ENCODE measurements around the gene TEN1. TPM values are rescaled to one million over a fixed set of nuclear protein-coding genes. Genes with fewer than 3 reads are reported as not detected.
"Not testable (repeated sequence)": the region's sequence is repeated elsewhere in the genome, so short reads cannot be mapped to it uniquely, and the experiment has no call there.

TEN1 gene
- polyA plus RNA-seq, 3 donors = 23.5 to 27.0 (median 25.5) TPM

DNA sequence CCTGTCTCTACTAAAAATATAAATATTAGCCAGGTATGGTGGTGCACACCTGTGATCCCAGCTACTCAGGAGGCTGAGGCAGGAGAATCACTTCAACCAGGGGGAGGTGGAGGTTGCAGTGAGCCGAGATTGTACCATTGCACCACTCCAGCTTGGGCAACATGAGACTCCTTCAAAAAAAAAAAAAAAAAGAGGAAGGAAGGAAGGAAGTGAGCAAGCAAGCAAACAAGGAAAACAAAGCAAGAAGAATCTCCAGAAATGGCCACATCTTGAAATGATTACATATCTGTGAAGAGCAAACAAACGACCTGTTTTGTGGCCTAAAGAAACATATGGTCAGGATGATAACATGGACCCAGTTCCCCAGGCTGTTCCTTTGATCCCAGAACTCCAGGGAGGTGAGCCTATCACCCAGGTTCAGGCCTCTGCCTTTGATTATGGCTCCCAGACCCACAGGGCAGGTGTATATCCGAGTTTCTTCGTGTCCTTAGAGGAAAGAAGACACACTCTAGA is 9.0 kb upstream of the TEN1 start:
- DNase-seq = no peak

DNA sequence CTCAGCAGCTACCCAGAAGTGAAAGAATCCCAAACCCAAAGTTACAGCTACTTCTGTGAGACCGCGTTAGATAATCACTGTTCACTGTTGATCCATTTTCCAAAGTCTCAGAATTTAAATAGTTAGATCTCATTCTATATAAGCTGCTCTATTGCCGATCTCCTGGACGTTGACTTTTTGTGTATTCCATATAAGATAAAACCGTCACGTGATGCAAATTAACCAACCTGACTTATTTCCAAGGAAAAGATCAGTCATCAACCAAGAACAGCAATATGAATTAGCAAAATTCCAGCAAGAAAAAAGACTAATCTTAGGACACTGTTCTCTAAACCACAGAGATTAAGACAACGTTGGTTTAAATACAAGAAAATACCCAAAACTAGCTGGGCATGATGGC is 8.4 kb upstream of the TEN1 start:
- no peak for DNase-seq

DNA sequence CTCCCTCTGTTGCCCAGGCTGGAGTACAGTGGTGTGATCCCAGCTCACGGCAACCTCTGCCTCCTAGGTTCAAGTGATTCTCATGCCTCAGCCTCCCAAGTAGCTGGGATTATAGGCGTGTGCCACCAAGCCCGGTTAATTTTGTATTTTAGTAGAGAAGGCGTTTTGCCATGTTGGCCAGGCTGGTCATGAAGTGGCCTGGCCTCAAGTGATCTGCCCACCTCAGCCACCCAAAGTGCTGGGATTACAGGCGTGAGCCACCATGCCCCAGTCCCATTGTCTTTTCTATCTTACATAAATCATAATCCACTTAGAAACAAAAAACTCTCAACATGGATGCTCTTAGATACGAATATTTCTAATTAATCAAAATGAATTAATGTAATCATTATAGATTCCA is 3.9 kb upstream of the TEN1 start:
- not testable (repeated sequence) for DNase-seq

DNA sequence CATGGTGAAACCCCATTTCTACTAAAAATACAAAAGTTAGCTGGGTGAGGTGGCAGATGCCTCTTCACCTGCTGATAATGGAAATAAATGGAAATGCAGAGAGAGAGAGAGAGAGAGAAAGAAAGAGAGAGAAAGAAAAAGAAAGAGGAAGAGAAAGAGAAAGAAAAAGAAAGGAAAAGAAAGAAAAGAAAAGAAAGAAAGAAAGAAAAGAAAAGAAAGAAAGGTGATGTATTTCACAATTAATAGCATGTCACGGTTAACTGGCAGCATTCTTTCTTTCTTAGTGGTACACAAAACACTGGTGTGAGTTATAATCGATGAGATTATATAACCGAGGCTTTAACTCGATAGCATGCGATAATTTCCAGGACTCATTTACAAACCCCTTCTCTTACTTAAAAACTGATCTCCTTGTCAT is 3.3 kb upstream of the TEN1 start:
- no peak for DNase-seq

DNA sequence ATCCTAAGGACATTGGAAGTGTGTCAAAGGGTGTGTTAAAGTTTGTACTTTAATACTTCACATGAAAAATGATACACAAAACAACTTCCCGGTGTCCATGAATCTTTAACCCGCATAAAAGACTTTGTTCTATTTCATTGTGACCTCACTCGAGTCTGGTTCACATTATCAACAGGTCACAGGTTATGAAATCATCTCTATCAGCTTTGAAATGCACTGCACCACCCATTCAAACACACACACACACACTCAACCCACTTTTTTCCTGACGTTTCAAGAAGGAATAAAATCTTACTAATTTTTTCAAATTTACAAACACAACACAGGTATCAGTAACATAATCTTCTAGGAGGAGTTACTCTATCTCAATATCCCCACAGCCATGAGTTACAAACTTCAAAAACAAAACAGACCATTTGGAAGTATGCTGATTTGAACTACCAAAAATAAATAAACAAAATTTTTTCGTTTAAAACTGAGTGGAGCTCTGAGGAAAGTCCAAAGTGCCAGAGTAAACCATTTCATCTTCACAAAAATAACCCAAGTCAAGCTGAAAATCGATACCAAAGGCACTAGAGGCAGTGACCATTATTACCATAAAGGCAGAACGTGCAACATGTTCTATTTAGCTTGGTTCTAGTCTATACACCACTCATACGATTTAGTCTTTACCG is 2.7 kb upstream of the TEN1 start:
- DNase-seq = no peak

DNA sequence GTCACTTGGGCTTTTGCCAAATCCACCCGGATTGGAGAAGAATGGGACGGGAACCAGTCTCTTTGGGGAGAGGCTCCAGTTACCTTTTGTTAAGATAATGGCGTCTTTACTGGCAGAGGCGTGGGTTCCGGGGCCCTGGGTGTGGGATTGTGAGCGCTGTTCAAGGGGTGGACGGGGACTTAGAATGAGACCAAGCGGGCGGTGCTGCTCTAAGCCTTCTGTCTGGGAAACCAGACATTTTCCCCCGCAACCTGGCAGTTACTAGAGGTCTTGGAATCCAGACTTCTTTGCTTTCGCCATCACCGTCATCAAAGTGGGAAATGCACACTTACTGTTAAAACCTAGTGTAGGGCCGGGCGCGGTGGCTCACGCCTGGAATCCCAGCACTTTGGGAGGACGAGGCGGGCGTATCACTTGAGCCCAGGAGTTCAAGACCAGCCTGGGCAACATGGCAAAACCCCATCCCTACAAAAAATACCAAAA is 706 bp downstream of the TEN1 start:
- DNase-seq = no peak

DNA sequence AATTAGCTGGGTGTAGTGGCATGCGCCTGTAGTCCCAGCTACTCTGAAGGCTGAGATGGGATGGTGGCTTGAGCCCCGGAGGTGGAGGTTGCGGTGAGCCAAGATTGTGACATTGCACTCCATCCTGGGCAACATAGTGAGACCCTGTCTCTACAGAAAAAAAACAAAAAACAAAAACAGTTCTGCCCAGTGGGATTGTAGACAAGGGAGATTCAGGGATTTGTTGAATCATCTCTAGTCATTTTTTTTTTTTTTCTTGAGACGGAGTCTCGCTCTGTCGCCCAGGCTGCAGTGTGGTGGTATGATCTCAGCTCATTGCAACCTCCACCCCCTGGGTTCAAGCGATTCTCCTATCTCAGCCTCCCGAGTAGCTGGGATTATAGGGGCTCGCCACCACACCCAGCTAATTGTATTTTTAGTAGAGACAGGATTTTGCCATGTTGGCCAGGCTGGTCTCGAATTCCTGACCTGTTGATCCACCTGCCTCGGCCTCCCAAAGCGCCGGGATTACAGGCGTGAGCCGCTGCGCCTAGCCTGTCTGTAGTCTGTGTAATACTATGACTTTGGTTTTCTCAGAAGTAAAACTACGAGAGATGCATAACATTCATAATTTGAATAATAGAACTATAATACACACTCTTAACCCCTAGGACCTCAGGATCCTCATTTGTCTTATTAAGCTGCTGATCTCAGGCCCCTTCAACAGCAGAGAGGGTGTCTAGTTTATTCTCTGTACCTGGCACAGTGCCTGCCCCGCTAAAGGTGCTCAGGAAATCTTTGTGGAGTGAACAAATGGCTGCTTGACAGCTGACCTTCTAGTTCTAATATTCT is 1.4 kb downstream of the TEN1 start:
- no peak for DNase-seq

DNA sequence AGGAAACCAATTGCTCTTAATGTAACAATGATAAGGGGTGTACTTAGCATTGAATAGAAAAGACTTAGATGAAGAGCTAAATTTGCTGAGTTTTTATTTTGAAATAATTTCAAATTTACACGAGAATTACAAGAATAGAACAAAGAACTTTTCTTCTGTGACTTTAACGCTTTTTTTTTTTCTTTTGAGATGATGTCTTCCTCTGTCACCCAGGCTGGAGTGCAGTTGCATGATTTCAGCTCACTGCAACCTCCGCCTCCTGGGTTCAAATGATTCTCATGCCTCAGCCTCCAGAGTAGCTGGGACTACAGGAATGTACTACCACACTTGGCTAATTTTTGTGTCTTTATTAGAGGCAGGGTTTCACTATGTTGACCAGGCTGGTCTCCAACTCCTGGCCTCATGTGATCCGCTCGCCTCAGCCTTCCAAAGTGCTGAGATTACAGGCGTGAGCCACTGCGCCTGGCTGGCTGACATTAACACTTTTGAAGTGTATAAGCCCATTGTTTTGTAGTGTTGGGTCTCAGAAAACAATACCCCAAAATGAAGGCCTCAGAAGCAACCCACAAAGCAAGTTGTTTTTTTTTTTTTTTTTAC is 2.1 kb downstream of the TEN1 start:
- DNase-seq = no peak

DNA sequence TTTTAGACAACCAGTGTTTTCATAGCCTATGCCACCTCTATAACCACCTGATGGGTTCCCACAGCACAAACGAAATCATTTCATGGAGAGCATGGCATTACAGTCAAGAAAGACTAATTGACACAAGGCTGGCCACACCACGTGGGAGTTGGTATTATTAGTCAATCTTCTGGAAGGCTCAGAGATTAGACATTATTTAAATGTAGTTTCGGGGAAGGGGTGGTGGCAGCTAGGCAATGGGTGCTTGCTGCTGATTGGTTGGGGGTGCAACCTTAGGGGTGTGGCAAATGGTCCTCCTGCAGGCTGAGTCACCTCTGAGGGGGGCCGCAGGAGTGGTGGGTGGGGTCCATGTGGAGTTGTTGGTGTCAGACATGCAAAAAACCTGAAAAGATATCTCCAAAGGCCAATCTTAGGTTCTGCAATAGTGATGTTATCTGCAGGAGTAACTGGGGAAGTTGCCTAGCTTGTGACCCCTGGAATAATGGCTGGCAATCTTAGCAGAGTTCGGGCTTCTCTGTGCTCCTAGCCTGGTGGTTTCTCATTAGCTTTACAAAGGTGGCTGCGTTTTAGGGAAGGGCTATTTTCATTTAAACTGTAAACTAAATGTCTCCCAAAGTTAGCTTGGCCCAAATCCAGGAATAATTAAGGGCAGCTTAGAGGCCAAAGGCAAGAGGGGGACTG is 4.6 kb downstream of the TEN1 start:
- DNase-seq = no peak

DNA sequence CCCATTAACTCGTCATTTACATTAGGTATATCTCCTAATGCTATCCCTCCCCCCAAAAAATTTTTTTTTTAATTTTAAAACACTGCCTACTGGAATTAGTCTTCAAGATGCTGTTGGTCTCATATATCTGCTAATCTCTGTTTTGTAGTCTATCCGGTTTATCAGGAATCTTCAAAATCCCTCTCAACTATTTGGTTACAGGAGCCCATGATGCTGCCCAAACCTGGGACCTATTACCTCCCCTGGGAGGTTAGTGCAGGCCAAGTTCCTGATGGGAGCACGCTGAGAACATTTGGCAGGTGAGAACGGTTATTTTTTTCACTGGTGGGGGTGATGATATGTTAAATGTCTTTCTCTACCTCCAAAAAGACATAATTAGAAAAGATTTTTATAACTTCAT is 6.9 kb downstream of the TEN1 start:
- DNase-seq = no peak

DNA sequence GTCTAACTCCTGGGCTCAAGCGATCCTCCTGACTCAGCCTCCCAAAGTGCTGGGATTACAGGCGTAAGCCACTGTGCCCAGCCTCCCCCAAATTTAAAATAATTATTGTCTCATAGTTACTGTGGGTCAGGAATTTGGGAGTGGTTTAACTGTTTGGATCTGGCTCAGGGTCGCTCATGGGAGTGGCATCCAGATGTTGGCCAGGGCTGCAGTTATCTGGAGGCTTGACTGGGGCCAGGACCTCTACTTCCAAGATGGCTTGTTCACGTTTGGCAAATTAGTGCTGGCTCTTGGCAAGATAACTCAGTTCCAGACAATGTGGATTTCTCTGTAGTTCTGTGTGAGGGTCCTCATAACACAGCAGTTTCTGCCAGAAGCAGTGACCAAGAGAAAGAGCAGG is 8.0 kb downstream of the TEN1 start:
- DNase-seq = no peak

DNA sequence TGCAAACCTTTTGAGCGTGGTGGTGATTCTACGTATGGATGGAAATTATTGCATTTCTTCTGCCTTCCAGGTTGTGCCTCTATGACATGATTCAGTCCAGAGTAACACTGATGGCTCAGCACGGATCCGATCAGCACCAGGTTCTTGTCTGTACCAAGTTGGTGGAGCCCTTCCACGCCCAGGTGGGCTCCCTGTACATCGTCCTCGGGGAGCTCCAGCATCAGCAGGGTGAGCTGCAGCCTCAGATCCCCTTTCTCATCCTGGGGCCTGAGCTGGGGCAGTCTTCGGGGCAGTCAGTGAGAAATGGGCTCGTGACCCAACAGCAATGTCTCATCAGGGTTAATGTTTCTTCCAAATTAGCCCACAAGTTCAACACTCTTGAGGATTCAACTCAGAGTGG is 12.4 kb downstream of the TEN1 start:
- DNase-seq = no peak

DNA sequence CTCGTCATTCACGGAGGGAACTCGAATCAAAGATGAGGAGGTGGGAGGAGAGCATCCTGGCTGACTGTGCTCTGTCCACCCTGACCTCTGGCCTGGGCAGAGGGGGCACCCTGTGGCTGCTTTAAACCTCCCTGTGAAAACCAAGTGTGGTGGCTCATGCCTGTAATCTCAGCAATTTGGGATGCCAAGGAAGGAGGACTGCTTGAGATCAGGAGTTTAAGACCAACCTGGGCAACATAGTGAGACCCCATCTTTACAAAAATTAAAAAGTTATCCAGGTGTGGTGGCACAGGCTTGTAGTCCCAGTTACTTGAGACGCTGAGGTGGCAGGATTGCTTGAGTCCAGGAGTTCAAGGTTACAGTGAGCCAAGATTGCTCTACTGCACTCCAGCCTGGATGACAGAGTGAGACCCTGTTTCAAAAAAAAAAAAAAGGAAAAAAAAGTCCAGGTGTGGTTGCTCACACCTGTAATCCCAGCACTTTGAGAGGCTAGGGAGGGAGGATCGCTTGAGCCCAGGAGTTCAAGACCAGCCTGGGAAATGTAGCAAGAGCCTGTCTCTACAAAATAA is 15.8 kb downstream of the TEN1 start:
- DNase-seq = no peak

DNA sequence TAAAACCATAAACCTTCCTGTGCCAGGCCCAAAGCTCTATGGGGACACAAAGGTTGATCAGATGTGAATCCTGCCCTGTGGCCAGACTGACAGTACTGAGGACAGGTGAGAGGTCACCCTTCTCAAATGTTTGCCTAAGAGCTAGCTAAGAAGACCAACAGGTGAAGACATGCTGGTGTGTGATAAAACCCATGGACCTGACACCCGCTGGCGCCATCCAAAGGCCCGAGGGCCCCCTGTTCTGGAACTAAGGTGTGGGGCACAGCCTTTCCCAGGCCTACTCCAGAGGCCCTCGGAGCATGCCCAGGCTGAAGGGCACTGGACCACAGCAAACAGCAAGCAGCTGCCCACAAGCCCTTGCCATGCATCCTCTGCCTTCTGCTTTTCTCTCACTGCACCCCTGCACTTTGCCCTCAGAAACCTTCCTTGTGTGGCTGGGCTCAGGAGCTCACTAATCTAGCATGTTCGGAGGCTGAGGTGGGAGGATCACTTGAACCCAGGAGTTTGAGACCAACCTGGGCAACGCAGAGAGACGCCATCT is 16.4 kb downstream of the TEN1 start:
- DNase-seq = no peak

DNA sequence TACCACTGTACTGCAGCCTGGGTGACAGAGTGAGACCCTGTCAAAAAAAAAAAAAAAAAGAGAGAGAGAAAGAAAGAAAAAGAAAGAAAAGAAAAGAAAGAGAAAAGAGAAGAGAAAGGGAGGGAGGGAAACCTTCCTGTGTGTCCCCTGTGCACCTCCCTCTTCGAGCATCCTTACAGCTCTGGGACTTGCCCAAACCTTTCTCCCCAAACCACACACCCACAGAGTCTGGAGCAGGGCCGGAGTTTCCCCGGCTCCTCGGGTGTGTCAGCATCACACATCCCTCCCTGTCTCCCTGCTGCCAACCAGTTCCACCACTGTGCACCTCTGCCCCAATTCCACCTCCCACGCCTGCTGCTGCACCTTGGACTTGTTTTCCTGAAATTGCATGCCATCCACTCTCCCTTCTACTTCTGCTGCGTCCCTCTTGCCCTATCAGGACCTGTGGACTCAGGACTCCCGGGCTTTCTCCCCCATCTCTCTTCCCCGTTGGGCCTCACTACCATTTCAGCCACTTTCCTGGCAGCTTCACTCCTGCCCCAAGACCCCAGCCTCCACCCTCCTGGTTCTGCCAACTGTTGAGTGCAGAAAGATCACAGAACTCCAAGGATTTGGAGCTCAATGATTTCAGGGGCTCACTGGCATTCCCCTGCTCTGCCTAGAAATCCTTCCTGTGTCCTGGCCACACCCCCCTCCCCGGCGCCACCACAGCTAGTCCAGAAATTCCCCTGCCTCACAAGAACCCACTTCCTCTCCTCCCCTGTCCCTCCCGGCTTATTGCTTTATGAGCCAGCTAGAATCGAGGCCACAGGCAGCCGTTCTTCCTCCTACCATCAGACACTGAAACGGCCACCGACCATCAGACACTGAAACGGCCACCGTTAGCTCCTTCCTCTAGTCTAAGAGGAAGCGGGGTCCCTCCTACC is 17.9 kb downstream of the TEN1 start:
- DNase-seq = no peak

DNA sequence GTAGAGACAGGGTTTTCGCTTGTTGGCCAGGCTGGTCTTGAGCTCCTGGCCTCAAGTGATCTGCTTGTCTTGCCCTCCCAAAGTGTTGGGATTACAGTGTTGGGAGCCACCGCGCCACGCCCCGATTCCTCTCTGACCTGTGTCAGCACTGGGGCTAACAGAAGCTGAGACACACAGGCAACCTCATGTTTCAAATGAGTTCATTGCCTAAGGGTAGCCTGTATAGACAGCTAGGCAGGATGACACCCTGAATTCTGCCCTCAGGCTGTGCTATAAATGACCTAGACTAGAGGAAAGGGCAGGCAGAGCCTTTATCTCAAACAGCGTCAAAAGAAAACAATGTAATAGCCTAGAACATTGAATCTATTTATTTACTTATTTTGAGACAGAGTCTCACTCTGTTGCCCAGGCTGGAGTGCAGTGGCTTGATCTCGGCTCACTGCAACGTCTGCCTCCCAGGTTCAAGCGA is 19.3 kb downstream of the TEN1 start:
- no peak for DNase-seq

DNA sequence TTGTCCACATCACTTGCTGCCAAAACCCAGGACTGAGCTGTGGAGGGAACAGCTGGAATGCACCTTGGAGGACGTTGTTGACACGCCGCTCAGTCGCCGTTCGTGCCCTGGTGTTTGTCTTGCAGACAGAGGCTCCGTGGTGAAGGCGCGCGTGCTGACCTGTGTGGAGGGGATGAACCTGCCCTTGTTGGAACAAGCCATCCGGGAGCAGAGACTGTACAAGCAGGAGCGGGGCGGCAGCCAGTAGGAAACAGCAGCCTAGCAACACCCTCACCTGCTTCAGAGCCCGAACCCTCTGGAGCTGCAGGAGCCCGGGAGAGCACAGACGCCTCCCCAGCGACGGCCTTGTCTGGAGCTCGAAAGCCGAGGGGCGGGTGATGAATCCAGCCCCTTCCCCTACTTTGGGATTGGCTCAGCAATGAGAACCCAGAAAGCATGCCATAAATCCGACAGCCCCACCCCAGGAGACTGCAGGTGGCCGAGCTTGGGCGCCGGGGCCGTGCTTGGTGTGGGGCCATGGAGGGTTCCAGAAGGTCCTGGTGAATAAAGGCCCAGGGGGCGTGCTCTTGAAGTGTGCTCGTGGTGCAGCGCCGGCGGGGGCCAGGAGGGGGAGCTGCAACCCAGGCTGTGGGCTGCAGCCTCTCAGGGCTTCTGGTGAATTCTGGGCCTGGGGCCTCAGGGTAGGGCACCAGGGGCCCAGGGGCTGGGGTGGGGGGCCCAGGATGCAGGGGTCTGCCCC is 21.1 kb downstream of the TEN1 start:
- no peak for DNase-seq

DNA sequence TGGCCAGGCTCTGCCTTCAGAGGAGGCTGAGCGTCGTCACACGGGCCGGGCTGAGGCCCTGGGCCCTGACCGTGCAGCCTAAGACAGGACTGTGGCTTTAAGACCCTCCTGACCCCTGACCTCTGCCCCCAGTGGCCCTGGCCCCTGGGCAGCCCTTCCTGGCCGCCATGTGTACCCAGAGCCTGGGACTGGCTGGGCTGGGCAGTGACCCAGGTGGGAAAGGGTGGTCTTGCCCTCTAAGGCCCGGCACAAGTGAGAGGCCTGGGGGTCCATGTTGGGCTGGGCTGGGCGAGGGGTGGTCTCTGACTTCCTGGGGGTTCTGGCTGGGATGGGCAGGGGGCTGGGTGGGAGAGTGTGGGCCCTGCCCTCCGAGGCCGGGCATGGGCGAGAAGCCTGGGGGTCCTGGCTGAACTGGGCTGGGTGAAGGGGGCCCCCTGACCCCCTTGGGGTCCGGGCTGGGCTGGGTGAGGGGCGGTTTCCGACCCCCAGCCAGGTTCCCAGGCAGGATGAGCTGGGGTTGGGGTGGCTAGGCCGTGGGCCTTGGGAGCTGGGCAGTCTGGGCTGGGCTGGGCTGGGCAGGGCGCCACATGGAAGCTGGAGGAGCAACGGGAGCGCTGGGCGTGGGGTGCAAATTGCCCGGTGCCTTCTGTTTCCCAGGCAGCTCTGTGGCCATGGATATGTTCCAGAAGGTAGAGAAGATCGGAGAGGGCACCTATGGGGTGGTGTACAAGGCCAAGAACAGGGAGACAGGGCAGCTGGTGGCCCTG is 21.9 kb downstream of the TEN1 start, which contains the start of gene CDK3:
CDK3 (plus strand) TSS at position 101 of the 767 bp plus-strand sequence; CDS start at position 672, 571 bp downstream.
- DNase-seq = no peak

DNA sequence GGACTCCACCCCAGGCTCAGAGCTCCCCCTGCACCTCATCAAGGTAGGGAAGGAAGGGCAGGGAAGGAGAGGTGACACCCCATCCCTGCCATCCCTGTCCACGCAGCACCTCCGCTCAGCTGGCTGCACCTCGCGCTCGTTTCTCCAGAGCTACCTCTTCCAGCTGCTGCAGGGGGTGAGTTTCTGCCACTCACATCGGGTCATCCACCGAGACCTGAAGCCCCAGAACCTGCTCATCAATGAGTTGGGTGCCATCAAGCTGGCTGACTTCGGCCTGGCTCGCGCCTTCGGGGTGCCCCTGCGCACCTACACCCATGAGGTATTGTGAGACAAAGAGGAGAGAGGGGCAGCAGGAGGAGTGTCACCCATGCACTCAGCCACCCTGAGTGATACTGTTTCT is 23.1 kb downstream of the TEN1 start:
- no peak for DNase-seq
